ENCODE data around the gene SALL1. TPM values are rescaled to one million over a fixed set of nuclear protein-coding genes. Genes with fewer than 3 reads are reported as not detected.

Gene SALL1
- total RNA-seq, 1 donor from 2014 or later = not detected

DNA sequence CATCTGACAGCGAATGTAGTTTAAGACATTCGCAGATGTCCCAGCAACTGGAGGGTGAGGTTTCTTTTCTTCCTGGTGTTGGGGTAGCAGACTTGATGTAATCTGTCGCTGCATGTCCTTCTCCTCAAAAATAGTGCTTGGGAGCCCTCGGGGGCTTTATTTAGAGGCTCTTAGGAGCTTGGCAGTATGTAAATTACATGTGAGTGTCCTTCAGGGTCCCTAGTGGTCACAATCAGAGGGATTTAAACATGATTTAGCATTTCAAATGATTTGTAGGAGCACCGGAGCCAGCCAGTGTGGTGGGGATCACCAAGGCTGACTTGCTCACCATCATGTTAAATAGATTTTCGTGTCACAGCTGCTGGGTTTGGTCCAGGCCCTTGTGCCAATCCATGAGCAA lies 8.8 kb upstream of the SALL1 start:
- no peak for ATAC-seq
- no peak for DNase-seq
- intact Hi-C loops (cut with micrococcal nuclease) = no loop called here

DNA sequence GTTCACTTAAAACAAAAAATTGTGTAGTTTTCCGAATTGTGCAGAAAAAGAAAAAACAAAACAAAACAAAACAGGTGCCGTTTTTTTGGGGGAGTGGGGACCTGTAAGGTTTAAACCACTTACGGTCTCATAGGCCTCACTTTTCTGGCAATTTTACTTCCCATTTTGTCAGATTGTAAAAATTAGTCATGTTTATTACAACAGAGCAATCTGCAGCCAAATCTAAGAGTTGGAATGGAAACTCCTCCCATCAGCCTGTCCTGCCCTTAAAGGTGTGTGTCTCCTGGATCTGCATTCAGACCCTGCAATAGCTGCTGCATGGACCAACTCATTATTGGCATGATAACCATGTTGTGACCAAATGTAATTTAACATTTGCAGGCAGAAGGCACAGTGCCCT lies 8.2 kb upstream of the SALL1 start:
- no peak for ATAC-seq
- intact Hi-C loops (cut with micrococcal nuclease) = no loop called here
- DNase-seq = no peak

DNA sequence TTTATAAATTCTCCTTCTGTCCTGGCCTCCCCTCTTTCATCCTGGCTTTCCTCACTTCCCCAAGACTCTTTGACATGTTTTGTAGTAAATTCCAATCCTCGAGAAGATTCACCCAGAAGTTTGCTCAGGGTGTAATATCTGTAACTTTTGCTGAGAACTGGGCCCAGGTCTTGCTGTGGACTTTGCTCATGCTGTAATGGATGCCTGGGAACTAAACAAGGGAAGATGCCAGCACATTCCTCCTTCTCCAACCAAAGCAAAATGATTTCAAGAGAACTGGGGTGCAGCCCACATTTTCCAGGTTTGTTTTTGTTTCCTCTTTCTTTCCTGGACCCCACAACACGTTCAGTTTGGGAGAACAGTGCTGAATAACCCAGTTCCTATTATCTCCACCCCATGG lies 6.6 kb upstream of the SALL1 start:
- no peak for DNase-seq
- ATAC-seq = no peak
- intact Hi-C loops (cut with micrococcal nuclease) = no loop called here

DNA sequence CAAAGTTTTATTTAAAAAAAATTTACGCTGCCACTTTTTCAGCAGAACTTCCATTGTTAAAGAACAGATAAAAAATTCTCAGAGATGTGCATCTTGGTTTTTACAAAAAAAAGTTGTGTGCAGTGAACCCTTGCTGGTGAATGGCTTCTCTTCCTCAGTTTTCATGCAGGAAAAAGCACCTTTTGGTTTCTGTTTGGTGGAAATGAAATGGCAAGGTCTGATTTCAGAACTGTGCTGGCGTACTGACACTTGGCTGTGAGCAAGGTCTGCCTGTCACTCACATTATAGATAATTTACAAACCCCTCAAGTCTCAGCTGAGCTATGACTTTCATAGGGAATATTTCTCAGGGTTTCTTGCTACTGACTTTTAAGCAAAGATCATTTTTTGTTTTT lies 5.7 kb upstream of the SALL1 start:
- no peak for DNase-seq
- ATAC-seq = no peak
- intact Hi-C loops (cut with micrococcal nuclease) = no loop called here

DNA sequence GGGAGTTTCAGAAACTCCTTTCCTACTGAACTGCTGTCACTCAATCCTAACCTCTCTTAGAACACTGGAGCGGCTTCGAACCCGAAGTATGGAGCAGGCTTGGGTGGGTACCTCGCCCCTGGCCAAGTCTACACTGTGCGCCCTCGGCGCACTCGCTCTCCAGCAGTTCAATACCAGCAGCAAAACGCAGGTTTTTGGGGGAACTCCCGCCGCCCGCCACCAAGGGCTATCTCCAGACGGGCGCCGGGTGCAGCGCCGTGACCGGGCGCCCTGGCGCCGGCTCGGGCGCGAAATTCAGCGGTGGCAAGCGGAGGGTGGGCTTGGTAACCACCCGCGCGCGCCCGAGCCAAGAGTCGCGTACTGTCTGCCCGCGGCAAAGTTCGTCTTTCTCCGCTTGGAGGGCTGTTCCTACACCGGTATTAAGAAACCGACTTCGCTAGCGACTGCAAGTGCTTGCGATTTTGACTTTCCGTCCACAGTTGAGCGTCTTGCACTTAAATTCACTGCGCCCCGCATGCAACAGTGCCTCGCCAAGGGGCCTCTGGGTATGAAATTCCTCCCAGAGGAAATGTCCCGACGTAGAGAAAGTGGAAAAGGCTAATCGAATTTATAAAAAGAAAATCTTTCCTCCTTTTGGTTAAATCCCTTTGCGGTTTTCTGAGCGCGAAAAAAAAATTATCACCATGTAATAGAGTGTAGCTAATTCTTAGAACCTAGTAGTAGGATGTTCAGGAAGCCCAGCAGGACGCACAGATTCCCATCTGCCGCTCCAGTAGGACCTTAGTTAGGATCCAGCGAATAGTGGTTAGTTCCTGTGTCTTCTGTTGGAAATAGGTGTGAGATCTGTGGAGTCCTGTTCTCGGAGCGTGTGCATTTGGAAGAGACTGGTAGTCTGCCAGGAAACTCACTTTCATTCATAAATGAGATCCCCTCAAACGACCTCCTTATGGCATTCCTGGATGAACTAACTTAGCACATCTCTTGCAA lies 5.0 kb upstream of the SALL1 start:
- intact Hi-C loops (cut with micrococcal nuclease) = no loop called here
- no peak for DNase-seq

DNA sequence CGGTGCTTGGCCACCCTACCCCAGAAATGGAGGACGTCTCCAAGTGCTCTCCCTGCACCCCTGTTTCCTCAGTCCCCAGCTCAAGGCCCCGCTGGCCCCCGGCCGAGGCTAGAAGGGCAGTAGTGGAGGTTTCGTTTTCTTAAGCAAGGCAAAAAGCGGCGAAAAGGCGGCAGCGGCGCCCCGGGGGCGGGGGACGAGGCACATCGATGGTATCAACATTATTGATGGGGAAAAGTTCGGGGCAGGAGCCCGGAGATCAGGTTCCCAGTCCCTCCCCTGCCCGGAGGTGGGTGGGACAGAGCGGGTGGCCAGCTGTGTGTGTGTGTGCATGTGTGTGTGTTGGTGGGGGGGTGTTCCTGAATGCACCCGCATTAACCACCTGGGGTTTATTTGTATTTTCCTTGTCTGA lies 4.1 kb upstream of the SALL1 start:
- intact Hi-C loops (cut with micrococcal nuclease) = no loop called here
- DNase-seq = no peak

More for the DNA sequence above, 5.0 kb upstream of the SALL1 start:
- ATAC-seq = no peak

DNA sequence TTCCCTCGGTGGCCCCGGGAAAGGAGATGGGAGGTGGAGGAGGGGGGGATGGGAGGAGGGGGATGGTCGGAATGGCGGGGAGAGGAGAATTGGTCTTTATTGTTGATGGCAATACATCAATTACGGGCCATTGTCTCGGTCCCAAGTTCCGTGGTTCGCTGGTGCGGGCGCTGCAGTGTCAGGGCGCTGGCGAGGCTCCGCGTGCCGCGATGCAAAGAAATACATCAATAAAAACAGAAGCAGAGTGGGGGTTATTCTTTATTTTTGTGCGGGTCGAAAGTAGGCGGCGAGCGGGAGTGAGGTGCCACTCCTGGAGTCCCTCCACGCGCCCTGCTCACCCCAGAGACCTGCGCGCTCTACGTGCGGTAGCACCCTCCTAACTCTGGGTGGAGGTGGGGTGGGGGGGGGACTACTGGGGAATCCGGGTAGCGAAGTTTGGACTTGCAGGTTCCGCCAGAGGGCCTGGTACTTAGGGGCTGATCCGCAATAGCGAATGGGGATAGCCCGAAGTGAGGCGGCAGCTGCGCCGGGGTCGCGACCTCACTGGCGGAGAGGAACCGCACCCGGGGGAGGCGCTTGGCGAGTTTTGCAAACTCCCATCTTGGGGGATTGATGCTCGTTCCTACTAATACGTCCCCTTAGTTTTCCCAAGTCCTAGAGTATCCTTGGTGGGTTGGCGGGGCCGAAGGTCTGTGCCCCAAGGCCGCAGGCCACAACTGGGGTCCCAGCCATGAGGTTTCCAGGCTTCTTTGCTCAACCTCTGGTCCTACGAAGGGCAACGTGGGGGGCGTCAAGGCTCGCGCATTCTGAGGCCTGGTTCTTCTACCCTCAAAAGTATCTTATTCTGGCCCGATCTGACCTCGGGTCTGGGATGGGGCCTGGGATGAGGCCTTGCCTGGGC lies 3.5 kb upstream of the SALL1 start:
- ATAC-seq (no peak), DNase-seq (no peak)
- intact Hi-C loops (cut with micrococcal nuclease) = no loop called here

More for the DNA sequence above, 4.1 kb upstream of the SALL1 start:
- no peak for ATAC-seq

DNA sequence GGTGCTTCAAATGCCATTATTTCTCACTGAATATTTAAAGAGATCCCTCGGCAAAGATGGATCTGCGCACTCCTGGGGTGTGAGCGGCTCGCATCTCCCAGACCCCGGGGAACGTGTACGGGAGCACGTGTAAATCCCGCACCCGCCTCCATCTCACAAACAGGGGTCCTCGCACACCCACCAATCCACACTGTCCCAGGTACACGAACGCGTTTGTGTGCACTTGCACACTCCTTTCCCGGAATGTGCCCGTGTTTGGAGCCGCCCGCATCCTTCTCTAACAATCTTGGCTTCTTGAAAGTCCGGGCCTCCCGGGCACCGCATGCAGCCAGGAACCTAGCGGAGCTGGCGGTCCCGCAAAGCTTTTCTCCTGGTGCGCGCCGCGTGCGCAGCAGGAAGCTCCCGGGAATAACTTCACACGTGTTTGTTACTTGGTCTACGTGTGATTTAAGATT lies 2.5 kb upstream of the SALL1 start:
- intact Hi-C loops (cut with micrococcal nuclease) = no loop called here
- ATAC-seq (no peak), DNase-seq (no peak)

DNA sequence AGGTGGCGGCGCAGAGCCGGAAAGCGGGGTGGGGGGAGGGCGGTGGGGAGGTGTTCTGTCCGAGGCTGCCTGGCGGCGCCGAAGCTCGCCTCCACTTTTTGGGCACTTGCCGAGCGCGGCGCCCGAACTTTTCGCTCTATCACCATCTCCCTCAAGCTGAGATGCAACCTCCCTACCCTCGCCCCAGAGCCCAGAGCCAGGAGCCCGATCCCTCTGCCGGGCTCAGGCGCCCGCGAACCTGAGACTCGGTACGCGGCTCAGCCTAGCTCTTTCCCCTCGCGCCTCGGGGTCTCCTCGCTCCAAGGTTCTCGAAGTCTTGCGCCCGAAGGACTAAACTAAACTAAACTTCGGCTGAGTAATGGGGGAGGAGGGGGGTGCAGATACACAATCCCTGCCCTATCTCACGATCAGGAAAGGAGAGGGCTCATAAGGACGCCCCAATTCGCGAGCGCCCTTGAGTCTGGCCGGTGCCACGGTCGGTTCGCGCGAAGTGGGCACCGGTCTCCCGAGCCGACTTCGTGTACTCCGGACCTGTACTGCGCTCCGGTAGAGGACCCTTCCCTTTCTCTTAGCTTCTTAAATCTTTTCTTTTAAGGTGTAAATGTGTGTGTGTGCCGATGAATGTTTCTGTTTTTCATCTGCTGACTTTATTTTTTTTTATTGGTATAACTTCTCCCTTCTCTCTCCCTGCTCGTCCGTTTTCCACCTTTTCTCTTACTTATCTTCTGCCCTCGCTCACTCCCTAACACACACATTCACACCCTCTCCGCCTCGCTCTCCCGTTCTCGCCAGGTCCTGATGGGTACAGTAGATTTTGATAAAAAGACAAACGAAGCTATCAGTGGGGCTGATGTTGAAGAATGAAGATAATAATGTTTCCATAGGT lies 1.9 kb upstream of the SALL1 start:
- peak; percentile 4 for ATAC-seq
- intact Hi-C loops (cut with micrococcal nuclease) = no loop called here
- no peak for DNase-seq

DNA sequence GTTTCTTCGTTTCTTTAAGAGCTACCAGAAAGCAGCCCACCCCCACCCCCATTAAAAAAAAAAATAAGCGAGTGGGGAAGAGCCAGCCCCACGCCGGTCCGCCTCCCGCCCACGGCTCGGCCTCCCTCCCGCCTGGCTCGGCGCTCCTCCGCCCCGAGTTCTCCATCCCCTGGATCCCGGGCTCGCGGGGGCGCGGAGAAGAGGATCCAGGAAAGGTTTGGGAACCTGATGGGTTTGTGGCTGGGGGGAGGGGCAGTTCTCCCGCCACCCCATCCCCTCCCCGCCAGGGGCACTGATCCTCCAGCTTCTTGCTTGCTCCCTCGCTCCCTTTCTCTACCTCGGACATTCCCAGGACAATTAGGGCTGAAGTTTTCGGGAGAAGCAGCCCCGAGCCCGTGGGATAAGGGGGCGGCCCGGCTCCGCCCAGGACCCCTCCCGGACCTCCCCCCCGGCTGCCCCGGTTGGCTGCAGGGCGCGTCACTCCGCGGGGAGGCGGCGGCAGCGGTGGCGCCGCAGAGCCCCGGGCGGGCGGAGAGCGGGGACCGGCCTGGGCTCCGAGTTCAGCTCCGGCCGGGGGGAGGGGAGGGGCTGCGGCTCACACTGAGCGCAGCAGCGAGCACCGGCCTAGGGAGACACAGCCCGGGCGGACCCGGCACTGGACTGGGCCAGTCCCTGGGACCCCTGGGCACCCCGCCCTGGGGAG lies 1.0 kb upstream of the SALL1 start:
- intact Hi-C loops (cut with micrococcal nuclease) = no loop called here
- ATAC-seq = peak; percentile 88
- peak; percentile 54 for DNase-seq

DNA sequence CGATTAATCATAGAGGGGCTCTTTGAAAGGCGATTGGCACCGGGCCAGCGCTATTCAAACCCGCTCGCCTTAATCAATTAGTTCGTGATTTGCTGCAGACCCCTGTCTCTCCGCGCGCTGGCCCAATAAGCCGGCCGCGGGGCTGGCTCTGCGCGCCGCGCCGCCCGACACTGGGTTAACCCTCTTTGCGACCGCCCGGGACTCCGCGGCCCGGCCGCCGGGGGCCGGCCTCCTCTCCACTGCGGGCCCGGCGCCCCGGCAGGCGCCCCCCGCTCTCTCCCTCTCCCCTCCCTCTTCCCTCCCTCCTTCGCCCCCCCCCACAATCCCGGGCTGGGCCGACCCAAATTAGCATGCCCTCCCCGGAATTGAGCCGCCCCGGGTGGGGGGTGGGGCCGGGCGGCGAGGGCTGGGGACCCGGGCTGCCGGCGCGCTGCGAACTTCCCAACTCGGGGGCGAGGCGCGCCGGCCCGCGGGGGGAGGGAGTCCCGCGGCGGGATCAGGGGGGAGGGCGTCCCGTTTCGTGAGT lies 428 bp upstream of the SALL1 start:
- DNase-seq = peak; percentile 44
- ATAC-seq = peak; percentile 52
- intact Hi-C loops (cut with micrococcal nuclease) = no loop called here

DNA sequence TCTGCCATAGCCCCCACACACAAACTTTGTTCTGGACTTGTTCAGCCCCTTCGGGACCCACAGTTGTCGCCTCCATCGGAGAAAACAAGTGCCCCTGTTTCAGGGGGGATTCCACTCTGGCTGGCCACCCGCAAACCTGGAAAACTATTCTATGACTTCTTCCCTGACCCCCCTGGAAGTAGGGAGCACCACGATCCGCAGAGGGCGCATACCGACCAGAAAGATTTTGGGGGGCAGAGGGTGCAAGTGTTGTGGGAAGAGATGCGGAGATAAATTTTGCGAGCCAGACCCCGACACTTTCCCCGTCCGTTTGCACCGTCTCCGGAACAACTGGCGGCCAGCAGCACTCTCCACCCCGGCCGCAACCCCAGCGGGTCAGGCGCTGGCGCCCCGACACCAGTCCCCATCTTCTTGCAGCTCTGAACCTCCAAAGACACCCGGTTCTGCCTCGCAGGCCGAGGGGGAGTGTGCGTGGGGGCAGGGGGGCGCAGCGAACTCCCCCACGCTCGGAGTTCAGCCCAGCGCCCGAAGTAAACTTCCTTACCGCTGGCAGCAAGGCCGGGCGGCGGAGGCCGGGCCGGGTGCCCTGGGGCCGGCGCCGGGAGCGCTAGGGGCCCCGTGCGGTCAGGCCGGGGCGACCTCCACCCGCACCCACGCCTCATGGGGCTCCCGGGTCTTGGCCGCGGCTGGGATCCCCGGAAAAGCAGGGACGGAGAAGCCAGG lies 744 bp downstream of the SALL1 start:
- DNase-seq (no peak), ATAC-seq (no peak)
- intact Hi-C loops (cut with micrococcal nuclease) = no loop called here

DNA sequence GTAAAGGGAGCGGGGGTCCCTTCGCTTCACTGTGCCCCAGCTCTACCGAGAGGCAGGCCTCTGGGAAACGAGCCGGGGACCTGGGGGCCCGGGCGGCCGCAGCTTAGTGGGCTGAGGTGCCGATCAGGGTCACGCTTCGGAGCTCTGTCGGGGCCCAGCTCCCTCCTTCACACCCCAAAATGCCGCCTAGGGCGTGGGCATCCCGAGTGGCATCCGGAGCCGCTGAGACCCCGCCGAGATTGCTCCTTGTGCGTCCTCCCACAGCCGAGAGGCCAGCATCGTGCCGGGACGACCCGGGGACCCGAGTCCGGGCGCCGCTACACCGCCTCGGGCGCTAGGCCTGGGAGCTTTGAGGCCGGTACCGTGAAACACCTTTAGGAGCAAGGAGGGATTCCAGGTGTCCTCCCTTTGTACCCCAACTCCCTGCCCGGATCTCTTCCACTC lies 1.3 kb downstream of the SALL1 start:
- intact Hi-C loops (cut with micrococcal nuclease) = no loop called here
- DNase-seq (no peak), ATAC-seq (no peak)

DNA sequence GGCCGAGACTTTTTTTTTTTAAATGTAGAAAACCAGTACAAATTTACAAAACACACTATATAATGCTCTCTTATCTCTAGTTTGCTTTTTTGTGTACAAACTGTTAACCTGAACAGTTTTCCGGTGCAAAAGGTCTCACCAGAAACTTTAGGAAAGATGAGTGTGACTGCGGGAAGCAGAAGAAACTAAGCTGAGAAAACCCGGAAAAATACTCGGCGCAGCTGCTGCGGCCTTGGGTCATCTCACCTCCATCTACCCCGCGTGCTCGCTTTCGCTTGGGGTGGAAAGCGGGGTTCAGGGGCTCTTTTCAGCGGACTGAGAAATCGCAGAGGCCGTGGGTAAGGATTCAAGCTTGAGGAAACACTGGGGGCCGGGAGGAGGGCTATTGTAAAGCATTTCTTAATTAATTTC lies 1.8 kb downstream of the SALL1 start:
- ATAC-seq (no peak), DNase-seq (no peak)
- intact Hi-C loops (cut with micrococcal nuclease) = no loop called here

DNA sequence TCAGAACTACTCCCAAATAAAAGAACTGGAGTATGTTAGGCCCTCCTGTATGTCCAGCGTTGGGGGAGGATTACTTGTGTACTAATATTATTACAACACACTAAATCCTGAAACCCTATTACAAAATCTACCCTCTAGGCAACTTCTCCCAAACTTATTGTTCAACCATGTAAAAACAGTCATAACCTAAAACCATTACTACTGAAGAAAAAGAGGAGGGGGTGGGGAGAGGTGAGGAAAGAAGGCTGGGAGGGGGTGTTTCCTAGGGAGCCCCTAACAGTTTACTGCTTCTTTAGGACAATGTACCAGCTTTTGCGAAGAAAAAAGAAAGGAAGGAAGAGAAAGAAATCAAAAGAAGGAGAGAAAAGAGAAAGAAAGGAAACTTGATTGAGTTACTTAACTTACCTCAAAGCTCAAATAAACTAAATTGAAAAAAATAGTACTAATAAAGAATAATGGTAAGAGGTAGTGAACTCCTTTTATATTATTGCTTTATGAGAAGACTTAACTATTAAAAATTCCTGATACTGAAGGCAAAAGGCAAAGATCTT lies 2.3 kb downstream of the SALL1 start:
- DNase-seq = no peak
- intact Hi-C loops (cut with micrococcal nuclease) = no loop called here
- no peak for ATAC-seq

DNA sequence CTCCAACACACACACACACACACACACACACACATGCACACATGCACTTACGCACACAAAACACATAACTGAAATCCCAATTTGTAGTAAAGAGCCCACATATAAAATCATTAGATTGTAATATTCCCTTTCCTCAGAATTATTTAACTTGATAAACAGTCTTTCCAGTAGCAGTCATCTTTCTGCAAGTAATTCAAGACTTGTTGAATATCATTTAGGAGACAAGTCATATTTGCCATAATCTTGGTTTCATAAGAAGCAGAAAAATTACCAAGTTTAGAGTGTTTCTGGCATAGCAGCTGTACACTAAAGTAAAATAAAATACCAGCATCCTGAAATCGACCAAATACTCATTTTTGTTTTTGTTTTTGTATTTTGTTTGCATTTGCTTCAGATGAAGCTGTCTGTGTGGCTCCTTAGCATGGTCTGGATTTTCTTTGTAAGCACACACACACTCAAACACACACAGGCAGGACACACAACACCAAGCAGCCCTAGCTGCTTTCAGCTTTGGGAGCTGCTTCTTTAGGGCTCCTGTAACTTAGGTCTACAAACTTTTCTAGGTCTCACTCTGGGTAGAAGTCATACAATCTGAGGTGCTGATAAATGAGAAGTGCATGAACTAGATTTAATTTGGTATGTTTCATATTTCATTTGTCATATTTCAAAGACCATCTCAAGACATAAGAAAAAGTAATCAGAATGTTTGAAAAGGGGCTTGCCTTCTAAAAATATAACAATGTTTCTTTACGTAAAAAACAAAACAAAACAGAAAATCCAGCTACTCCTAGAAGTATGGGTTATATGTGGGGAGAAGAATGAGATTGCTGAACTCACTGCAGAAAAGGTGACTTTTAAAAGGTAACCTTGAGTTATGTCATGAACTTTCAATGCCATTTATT lies 3.0 kb downstream of the SALL1 start:
- no peak for DNase-seq
- no peak for ATAC-seq
- intact Hi-C loops (cut with micrococcal nuclease) = no loop called here
